GM23338 (cell line): Measurements from ENCODE around the gene CABLES1. TPM values are rescaled to one million over a fixed set of nuclear protein-coding genes. Genes with fewer than 3 reads are reported as not detected.

Experiments used
- ATAC-seq: fragments of 200-7000 bp; cut with Tn5 transposase; 3 replicates; pipeline ENCODE4 v1.9.1; 2020
- DNase-seq: peaks from one replicate; pipeline ENCODE4 v3.0.0-alpha.2; 2015; ENCODE audit warnings: low spot score
- H2AFZ ChIP-seq: fragments of 200-600 bp; sonication (generic); 2 replicates; pipeline ENCODE4 v1.8.0; 2016; ENCODE audit warnings: antibody characterized with exemption, mild to moderate bottlenecking, moderate library complexity
- H3F3A ChIP-seq: fragments of 200-600 bp; sonication (generic); replicated peaks from 2 replicates; pipeline ENCODE4 v1.8.0; 2017; ENCODE audit warnings: antibody characterized with exemption, mixed run types, low read depth
- H3K27ac ChIP-seq: fragments of 200-600 bp; sonication (generic); 2 replicates; pipeline ENCODE4 v1.6.1; 2016; ENCODE audit warnings: low read depth
- H3K27me3 ChIP-seq: fragments of 200-600 bp; sonication (generic); 2 replicates; pipeline ENCODE4 v1.8.0; 2016; ENCODE audit warnings: mild to moderate bottlenecking, mixed run types, moderate library complexity; ENCODE audit not compliant: insufficient read depth
- H3K36me3 ChIP-seq: fragments of 200-600 bp; sonication (generic); 2 replicates; pipeline ENCODE4 v1.8.0; 2016; ENCODE audit warnings: mild to moderate bottlenecking; ENCODE audit not compliant: insufficient read depth
- H3K4me1 ChIP-seq: fragments of 200-600 bp; sonication (generic); 2 replicates; pipeline ENCODE4 v1.8.0; 2016; ENCODE audit warnings: mild to moderate bottlenecking, moderate library complexity; ENCODE audit not compliant: insufficient read depth
- H3K4me2 ChIP-seq: fragments of 200-600 bp; sonication (generic); 2 replicates; pipeline ENCODE4 v1.7.1; 2017; ENCODE audit warnings: mixed run types
- H3K4me3 ChIP-seq: fragments of 200-600 bp; sonication (generic); 2 replicates; pipeline ENCODE4 v1.6.1; 2016; ENCODE audit warnings: mixed run types
- H3K79me2 ChIP-seq: fragments of 200-600 bp; sonication (generic); replicated peaks from 2 replicates; pipeline ENCODE4 v1.8.0; 2017; ENCODE audit warnings: mild to moderate bottlenecking; ENCODE audit not compliant: insufficient read depth
- H3K9me2 ChIP-seq: fragments of 200-600 bp; sonication (generic); 2 replicates; pipeline ENCODE4 v1.8.0; 2017; ENCODE audit not compliant: insufficient read depth
- H4K20me1 ChIP-seq: fragments of 200-600 bp; sonication (generic); replicated peaks from 2 replicates; pipeline ENCODE4 v1.8.0; 2017; ENCODE audit warnings: mild to moderate bottlenecking; ENCODE audit not compliant: insufficient read depth
- H3K27ac Mint-ChIP-seq: 2 replicates; pipeline ENCODE4 v1.8.0; 2020; ENCODE audit warnings: inconsistent platforms, mild to moderate bottlenecking, moderate library complexity, mixed read lengths
- H3K27me3 Mint-ChIP-seq: 3 replicates; pipeline ENCODE4 v1.8.0; 2022; ENCODE audit warnings: low read depth, mild to moderate bottlenecking, moderate library complexity, mixed read lengths, inconsistent platforms; ENCODE audit not compliant: insufficient read depth, poor library complexity
- H3K36me3 Mint-ChIP-seq: 3 replicates; pipeline ENCODE4 v1.8.0; 2021; ENCODE audit warnings: low read depth, mild to moderate bottlenecking, inconsistent platforms, moderate library complexity, mixed read lengths
- H3K4me1 Mint-ChIP-seq: 3 replicates; pipeline ENCODE4 v1.8.0; 2020; ENCODE audit warnings: mild to moderate bottlenecking, inconsistent platforms, mixed read lengths
- H3K4me3 Mint-ChIP-seq: 3 replicates; pipeline ENCODE4 v1.8.0; 2021; ENCODE audit warnings: moderate library complexity, mild to moderate bottlenecking, inconsistent platforms, mixed read lengths
- H3K9me3 Mint-ChIP-seq: 3 replicates; pipeline ENCODE4 v1.8.0; 2020; ENCODE audit warnings: moderate library complexity, mild to moderate bottlenecking, inconsistent platforms, mixed read lengths
- CREB1 ChIP-seq: fragments of 250-450 bp; sonication (Bioruptor Pico); IDR thresholded peaks from 2 replicates; pipeline ENCODE4 v1.5.0; 2020; ENCODE audit warnings: low read depth, mild to moderate bottlenecking, moderate library complexity
- JUNB ChIP-seq: IDR thresholded peaks from one replicate; pipeline ENCODE4 v1.6.1; 2016; ENCODE audit warnings: antibody characterized with exemption; ENCODE audit not compliant: unreplicated experiment
- NANOG ChIP-seq: IDR thresholded peaks from 2 replicates; pipeline ENCODE4 v1.6.1; 2016; ENCODE audit warnings: antibody characterized with exemption, borderline replicate concordance
- ZNF331 ChIP-seq: fragments of 250-450 bp; sonication (Bioruptor Pico); IDR thresholded peaks from 2 replicates; pipeline ENCODE4 v1.5.0; 2020; ENCODE audit warnings: low read depth, mild to moderate bottlenecking, moderate library complexity
- polyA plus RNA-seq: library from polyadenylated mRNA; unstranded; fragments of >200 nt; fragmentation: Nextera tagmentation; extraction: Ambion mirVana; gene quantifications from 2 replicates; pipeline ENCODE4 v1.2.1, GENCODE V29; 2016
- total RNA-seq: library from RNA; depleted of rRNA; stranded (reverse); fragments of >200 nt; shearing (Covaris generic); gene quantifications from 2 replicates; pipeline ENCODE4 v1.2.3, GENCODE V29; 2014
- TF ChIP-seq, protein P1 (sequence below): fragments of 250-450 bp; sonication (Bioruptor Pico); IDR thresholded peaks from 2 replicates; pipeline ENCODE4 v1.5.0; 2020; ENCODE audit warnings: mild to moderate bottlenecking, moderate library complexity

CABLES1 gene
- total and polyA plus RNA-seq, 2 experiments from 2014 or later: 2.6 to 12.4 TPM

GRCh38 chr18:23149570-23149969 lies 14.3 kb downstream of the CABLES1 start:
- H3K36me3 Mint-ChIP-seq: peaks cover 3% of the 10 kb centered on the region; the same call in 1 of the 3 replicates
- H3K79me2 ChIP-seq: peaks cover 96% of the 10 kb centered on the region

More at GRCh38 chr18:23149570-23149969, 14.3 kb downstream of the CABLES1 start:
- H3K4me3 ChIP-seq: no peak overlapping the region
- H3K27me3 Mint-ChIP-seq: peaks cover 4% of the 10 kb centered on the region
- no peaks in the 10 kb centered on the region for H3K27me3 ChIP-seq
- ATAC-seq (no peak), DNase-seq (no peak)
- no peak overlapping the region for H3K4me3 Mint-ChIP-seq
- H3K9me3 Mint-ChIP-seq: no peaks in the 10 kb centered on the region
- no peak overlapping the region for H3K4me2 ChIP-seq
- H3K27ac ChIP-seq: no peak overlapping the region
- no peaks in the 10 kb centered on the region for H3F3A ChIP-seq
- no peaks in the 10 kb centered on the region for H3K9me2 ChIP-seq
- H4K20me1 ChIP-seq: peaks cover 5% of the 10 kb centered on the region; the same call in 1 of the 2 replicates
- TF ChIP-seq, protein P1, sequence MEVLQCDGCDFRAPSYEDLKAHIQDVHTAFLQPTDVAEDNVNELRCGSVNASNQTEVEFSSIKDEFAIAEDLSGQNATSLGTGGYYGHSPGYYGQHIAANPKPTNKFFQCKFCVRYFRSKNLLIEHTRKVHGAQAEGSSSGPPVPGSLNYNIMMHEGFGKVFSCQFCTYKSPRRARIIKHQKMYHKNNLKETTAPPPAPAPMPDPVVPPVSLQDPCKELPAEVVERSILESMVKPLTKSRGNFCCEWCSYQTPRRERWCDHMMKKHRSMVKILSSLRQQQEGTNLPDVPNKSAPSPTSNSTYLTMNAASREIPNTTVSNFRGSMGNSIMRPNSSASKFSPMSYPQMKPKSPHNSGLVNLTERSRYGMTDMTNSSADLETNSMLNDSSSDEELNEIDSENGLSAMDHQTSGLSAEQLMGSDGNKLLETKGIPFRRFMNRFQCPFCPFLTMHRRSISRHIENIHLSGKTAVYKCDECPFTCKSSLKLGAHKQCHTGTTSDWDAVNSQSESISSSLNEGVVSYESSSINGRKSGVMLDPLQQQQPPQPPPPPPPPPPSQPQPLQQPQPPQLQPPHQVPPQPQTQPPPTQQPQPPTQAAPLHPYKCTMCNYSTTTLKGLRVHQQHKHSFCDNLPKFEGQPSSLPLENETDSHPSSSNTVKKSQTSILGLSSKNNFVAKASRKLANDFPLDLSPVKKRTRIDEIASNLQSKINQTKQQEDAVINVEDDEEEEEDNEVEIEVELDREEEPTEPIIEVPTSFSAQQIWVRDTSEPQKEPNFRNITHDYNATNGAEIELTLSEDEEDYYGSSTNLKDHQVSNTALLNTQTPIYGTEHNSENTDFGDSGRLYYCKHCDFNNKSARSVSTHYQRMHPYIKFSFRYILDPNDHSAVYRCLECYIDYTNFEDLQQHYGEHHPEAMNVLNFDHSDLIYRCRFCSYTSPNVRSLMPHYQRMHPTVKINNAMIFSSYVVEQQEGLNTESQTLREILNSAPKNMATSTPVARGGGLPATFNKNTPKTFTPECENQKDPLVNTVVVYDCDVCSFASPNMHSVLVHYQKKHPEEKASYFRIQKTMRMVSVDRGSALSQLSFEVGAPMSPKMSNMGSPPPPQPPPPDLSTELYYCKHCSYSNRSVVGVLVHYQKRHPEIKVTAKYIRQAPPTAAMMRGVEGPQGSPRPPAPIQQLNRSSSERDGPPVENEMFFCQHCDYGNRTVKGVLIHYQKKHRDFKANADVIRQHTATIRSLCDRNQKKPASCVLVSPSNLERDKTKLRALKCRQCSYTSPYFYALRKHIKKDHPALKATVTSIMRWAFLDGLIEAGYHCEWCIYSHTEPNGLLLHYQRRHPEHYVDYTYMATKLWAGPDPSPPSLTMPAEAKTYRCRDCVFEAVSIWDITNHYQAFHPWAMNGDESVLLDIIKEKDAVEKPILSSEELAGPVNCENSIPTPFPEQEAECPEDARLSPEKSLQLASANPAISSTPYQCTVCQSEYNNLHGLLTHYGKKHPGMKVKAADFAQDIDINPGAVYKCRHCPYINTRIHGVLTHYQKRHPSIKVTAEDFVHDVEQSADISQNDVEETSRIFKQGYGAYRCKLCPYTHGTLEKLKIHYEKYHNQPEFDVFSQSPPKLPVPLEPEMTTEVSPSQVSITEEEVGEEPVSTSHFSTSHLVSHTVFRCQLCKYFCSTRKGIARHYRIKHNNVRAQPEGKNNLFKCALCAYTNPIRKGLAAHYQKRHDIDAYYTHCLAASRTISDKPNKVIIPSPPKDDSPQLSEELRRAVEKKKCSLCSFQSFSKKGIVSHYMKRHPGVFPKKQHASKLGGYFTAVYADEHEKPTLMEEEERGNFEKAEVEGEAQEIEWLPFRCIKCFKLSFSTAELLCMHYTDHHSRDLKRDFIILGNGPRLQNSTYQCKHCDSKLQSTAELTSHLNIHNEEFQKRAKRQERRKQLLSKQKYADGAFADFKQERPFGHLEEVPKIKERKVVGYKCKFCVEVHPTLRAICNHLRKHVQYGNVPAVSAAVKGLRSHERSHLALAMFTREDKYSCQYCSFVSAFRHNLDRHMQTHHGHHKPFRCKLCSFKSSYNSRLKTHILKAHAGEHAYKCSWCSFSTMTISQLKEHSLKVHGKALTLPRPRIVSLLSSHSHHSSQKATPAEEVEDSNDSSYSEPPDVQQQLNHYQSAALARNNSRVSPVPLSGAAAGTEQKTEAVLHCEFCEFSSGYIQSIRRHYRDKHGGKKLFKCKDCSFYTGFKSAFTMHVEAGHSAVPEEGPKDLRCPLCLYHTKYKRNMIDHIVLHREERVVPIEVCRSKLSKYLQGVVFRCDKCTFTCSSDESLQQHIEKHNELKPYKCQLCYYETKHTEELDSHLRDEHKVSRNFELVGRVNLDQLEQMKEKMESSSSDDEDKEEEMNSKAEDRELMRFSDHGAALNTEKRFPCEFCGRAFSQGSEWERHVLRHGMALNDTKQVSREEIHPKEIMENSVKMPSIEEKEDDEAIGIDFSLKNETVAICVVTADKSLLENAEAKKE (CRISPR knock-in tag): no peak
- no peak for TF ChIP-seq NANOG
- no peak for TF ChIP-seq JUNB
- TF ChIP-seq CREB1 (CRISPR knock-in tag): no peak
- no peak for TF ChIP-seq ZNF331 (CRISPR knock-in tag)
- H3K4me1 Mint-ChIP-seq: peaks cover 37% of the 10 kb centered on the region
- 0 out of 2 replicates have a peak overlapping the region, but pooled peaks have one; percentile 76 for H3K27ac Mint-ChIP-seq
- no peak overlapping the region for H2AFZ ChIP-seq
- H3K4me1 ChIP-seq: no peaks in the 10 kb centered on the region; the same call in 1 of the 2 replicates
- H3K36me3 ChIP-seq: no peaks in the 10 kb centered on the region
